ENCODE measurements around the gene ADH4. TPM values are rescaled to one million over a fixed set of nuclear protein-coding genes. Genes with fewer than 3 reads are reported as not detected.
A peak's percentile ranks its signal among the peaks of the same experiment; 100 is the strongest.
"Not testable (repeated sequence)": the region's sequence is repeated elsewhere in the genome, so short reads cannot be mapped to it uniquely, and the experiment has no call there.

Gene ADH4
- not detected in 2 replicates for total RNA-seq (2014; rRNA removed; shearing (Covaris generic))

DNA sequence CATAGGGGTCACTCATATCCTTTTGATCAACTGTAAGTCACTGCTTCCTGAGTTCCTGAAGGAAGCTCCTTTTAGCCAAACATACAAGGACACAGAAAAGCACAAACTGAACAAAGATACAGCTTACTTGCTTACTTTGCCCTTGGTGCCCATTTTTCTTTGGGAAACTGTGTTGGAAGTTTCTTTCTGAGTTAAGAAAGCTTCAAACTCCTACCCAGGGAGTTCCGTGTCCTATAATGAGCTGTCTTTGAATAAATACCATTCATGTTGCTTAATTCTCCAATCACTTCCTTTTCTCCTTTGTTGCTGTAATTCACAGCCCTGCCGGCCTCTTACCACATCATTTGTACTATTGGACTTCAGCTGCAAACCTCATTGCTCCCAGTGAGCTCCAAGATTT lies at the start of gene ADH4:
Gene ADH4 (minus strand): TSS at position 228 of the 400 bp plus-strand sequence. CDS start 75 bp downstream, at position 153.
- DNase-seq (ENCODE audit: low read depth), result no peak

GRCh38 chr4:99190336-99190735 lies 46.2 kb upstream of the ADH4 start:
- no peak for DNase-seq (ENCODE audit: low read depth)

DNA sequence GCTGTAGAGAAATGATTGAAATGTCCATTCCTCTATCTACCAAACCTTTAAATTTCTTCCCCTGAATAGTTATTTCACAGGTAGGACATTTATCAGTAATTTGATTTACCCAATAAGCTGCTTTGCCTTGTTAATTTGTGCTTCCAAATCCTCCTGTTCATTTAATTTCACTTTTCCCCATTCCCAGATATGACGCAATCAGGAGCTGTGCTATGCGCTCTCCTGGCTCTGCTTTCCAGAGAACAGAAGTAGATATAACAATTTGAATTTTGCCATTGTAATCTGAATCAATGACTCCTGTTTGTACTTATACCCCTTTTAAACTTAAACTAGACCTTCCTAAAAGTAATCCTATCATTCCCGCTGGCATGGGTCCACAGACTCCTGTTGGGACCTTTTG lies 45.8 kb upstream of the ADH4 start:
- not testable (repeated sequence) for DNase-seq (ENCODE audit: low read depth)

DNA sequence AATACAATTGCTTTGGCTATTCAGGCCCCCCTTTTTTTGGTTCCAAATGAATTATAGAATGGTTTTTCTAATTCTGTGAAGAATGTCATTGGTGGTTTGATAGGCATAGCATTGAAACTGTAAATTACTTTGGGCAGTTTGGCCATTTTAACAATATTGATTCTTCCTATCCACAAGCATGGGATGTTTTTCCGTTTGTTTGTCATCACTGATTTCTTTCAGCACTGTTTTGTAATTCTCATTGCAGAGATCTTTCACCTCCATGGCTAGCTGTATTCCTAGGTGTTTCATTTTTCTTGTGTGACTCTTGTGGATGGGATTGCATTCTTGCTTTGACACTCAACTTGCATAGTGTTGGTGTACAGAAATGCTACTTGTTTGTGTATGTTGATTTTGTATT lies 41.9 kb upstream of the ADH4 start:
- no peak for DNase-seq (ENCODE audit: low read depth)

GRCh38 chr4:99185581-99185980 lies 41.5 kb upstream of the ADH4 start:
- no peak for DNase-seq (ENCODE audit: low read depth)

DNA sequence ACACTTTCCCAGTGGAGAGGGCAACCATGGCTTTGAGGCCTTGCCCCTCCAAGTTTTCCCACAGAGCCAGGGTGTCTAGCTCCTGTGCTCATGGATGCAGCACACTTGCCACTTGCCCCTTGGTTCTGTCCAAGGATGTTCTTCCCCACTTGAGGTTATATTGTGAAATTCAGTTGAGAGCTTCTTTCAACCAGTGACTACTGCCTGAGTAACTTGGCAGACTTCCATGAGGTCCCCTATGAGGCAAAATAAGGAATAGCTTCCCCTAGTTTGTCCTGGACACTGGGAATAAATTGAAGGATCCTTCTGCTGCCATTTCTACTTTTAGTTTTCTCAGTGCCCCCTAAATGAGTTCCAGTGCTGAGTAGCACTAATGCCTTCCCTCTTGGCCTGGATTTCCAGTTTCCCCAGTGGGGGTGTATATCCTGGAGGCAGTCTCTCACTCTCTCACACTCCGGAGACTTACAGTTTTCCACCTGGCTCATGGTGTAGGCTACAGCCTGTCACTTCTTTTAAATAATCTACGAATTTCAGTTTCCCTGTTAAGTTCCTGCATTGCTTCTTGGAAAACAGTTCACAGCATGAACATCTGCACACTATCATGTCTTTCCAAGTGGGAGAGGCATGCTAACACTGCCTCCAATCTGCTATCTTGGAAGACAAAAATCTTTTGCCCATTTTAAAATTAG lies 36.4 kb upstream of the ADH4 start:
- peak; percentile 53 for DNase-seq (ENCODE audit: low read depth)

DNA sequence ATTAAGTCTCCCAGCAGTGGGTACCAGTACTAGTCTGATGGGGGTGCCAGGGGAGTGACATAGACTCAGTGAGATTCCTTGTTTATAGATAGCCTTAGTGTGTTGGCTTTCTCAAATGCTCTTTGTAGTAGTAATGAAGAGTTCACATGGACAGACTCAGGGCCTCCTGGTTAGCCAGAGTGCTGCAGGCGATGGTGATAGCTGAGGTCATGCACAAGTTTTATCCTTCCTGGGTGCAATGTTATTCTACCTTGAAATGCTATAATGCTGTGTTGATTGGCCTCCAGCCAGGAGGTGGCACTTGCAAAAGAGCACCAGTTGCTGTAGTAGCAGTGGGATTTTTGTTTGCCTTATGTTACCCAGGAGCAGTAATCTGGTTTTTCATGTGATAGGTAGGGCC lies 35.5 kb upstream of the ADH4 start:
- peak; percentile 15 for DNase-seq (ENCODE audit: low read depth)

DNA sequence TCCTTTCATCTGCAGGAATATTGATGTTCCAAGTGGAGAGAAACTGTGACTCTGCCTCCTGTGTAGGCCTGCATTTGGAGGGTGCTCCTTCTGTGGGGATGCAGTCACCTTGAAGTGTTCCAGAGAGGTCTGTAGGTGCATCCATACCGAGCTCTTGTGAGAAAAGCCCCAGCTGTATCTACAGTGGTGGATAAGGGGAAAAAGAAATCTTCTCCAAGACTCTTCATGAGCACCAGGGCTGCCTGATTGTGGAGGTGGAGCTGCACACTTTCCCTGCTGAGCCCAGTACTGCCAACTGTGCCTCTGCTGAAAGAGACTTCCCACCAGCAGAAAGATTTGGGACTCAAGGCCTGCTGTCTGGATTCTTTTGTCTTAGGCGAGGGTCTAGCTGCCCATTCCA lies 35.1 kb upstream of the ADH4 start:
- DNase-seq (ENCODE audit: low read depth), result no peak

DNA sequence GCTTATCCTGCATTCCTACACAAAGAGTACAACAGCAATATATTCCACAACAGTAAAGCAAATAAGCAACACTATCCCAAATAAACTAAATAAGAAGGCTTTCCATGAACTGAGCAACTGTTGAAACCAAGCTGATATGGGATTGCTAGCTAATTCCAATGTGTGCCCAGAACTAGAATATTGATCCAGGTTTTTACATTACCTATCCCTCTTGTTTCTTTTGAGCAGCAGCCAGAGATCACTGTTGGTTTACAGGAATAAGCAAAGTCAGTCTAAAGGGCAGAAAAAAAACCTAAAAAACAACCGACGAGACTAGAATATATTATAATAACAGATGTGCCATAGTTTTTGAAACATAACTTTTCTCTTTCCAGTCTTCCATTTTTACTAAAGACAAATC lies 22.4 kb upstream of the ADH4 start:
- no peak for DNase-seq (ENCODE audit: low read depth)

DNA sequence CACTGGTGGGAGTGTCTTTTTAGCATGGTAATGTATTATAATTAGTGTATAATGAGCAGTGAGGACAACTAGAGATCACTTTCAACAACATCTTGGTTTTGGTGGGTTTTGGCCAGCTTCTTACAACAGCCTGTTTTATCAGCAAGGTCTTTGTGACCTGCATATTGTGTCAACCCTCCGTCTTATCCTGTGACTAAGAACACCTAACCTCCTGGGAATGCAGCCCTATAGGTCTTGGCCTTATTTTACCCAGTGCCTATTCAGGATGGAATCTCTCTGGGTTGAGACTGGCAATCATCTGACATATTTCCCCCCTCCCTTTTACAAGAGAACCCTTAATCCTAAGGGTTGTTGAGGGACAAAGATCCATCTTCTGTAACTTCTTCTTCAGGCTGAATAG lies 21.9 kb upstream of the ADH4 start:
- no peak for DNase-seq (ENCODE audit: low read depth)

- DNase-seq (ENCODE audit: low read depth), result no peak
Measured at GRCh38 chr4:99161373-99162099, 17.4 kb upstream of the ADH4 start.

DNA sequence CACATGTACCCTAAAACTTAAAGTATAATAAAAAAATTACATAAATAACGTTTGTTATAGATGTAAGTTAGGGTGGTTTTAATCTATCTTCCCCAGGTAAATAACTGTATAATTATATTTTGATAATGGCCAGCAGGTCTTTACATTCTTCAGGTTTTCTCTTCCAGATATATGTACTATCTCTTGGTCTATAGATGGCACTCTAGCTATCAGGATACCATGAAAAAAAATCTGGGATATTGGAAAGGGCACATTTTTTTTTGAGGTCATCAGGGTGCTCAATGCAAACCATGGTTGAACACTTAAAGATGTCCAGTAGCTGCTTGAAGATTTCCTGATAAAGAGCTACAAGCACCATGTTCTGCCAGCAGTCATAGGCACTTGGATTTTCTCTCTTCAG lies 15.6 kb upstream of the ADH4 start:
- DNase-seq (ENCODE audit: low read depth), result no peak

DNA sequence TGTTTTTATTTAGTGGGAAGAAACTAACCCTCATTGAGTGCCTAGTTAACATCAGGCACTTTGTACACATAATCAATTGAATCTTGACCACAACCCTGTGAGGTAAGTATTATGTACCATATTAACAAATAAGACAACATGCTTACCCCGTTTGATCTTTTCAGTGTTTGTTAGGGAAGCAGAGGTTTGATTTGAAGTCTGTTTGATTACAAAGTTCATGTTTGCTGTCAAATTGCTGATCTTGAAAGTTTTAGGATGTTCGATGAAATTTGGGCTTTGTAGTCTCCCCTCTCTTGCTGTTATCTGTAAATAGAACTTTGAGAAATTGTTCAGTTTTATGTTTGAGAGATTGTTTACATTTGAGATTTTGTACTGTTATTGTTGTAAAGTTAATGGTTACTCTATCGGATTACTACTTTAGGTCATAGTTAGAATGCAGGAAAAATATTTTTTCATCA lies 13.4 kb upstream of the ADH4 start:
- no peak for DNase-seq (ENCODE audit: low read depth)

DNA sequence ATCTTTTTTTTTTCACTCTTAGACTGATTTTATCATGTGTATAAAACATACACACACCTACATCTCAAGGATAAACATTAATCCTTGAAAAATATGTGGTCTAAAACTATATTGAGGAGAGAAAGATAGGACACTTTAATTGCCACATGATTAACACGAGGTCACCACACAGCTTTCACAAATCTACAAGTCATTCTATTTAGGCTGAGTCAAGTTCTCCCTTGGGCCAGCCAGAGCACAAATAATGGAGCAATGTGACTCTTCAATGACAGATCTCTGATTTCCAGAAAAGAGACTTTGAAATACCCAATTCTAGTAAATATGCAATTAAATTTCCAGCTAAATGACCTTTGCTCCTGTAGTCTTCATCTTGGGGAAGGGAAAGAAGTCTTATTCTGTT lies 12.9 kb upstream of the ADH4 start:
- DNase-seq (ENCODE audit: low read depth), result no peak

DNA sequence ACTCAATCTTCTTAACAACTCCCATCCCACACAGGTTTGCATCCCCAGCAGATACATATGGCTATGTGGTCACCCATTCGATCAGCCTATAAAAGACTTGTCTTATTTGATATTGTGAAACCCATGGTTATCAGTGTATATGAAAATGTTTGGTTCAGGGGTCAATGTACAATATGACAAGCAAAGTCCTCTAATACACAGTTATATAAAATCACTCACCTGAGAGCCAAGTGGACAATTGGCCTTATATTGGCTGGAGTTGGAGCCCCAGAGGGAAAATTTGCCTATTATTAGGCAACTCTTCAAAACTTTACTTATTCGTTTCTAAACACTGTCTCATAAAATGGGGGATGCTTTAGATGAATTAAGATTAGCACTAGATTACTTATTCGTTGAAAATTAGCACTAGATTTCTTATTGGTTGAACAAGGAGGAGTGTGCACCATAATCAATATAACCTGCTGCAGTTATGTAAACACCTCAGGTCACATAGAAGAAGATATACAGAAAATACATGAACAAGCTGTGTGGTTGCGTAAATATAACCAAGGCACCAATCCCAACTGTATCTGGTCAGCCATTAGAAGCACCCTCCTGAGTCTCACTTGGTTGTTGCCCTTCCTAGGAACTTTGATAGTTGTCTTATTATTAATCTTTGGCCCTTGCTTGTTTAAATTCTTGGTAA lies 10.7 kb upstream of the ADH4 start:
- no peak for DNase-seq (ENCODE audit: low read depth)

DNA sequence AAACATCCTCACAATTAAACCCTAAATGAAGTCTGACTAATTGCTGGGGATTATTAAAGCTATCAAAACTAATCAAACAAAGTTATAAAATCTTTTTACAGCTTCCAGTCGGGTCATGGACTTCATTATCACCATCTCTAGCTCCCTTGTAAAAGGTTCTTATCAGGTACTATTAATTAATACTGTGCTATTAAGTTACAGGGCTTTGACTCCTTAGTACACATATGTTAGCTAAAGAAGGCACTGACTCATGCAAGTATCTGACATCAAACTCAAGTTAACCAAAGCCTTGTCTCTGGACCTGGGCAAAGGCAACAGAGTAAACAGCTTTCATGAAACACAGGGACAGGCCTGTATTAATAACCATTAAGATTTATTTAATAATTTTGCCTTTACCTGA lies 7.9 kb upstream of the ADH4 start:
- no peak for DNase-seq (ENCODE audit: low read depth)

DNA sequence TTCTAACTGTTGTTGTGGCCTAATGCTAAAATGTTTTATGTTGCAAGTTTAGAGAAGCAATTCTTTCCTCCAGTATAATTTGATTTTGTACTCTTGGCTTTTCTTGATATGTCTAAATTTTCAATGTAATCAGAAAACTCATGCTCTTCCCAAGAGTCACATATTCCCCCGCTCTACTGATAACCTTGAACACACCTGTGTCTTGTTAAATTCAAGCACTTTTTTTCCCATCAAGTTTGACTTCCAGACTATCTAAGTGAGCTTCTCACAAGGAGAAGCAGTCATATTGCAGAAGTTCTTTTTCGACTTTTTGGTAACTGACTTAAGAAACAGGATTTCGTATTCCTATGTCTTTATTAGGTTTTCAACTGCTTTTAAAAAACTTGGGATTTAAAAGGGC lies 7.4 kb upstream of the ADH4 start:
- DNase-seq (ENCODE audit: low read depth), result no peak

DNA sequence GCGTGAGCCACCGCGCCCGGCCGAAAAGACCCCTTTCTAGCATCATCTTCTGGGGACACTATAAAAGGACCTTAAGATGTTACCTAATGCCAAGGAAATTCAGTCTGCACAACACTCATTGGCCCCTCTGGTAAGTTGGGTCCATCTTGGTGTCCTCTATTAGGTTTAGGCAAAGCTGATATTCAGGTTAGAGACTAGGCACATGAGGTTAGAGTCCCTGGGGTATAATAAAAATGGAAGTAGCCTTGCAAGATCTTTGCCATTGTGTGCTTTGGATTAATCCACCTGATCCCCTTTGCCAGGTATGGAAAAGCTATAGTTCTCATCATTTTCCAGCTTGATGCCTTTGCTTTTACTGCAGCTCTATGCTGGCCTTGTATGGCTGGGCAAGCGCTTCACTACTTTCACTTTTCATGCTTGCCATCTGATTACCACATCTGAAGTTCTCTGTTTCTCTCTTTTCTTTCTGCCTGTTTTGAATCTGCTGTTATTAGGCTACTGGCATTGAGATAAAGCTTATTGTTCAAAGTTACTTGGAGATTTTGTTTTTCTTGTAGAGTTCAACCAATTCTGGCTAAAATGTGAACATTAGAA lies 5.4 kb upstream of the ADH4 start:
- DNase-seq (ENCODE audit: low read depth), result no peak

GRCh38 chr4:99148550-99148949 lies 4.5 kb upstream of the ADH4 start:
- DNase-seq (ENCODE audit: low read depth), result no peak

- DNase-seq (ENCODE audit: low read depth), result no peak
Measured at GRCh38 chr4:99144587-99144986, 490 bp upstream of the ADH4 start.

DNA sequence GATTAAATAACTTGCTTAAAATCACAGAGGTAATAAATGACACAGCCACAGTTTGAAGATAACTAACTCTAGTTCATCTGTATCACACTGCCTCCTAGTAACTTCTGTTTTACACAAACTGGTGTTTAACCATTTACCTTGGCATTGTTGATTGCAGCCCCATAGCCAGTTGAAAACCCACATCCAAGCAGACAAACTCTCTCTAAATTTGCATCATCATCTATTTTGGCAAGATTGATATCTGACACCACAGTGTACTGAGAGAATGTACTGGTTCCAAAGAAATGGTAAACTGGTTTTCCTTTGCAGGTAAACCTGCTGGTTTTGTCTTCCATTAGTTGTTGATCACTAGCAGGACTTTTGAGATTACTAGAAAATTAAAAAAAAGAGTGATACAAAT lies 7.8 kb downstream of the ADH4 start:
- DNase-seq (ENCODE audit: low read depth), result no peak

GRCh38 chr4:99135541-99136162 lies 8.4 kb downstream of the ADH4 start:
- DNase-seq (ENCODE audit: low read depth), result no peak
